ENCODE measurements around the gene MFAP2.

DNA sequence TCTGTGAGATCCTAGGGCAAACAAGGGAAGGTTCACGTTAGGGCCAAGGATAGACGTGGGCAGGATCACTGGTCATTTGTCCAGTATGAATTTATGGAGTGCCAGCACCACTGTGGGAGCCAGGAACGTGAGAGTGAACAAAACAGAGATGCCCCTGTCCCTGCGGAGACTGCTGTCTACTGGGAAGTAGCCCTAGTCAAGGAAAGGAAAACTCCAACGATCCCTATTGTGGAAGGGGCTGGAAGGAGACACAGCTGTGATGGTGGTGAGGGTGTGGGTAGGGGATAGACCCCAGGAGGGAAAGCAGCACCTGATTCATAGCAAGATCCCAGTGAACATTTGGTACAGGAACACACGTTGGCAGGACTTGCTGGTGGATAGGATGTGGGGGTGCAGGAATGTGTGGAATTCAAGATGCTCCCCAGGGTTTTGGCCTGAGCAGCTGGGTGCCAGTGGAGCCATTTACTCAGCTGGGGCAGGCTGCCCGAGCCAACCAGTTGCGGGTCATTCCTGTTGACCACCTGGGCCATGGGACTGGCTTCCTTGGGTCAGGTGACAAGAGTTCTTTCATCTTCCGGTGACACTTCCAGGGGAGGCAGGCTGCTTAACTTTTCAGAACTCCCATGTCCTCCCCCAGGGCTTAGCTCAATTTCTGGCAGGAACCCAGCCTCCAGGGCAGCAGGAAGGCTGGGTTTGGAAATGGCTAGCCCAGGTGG is 32.5 kb upstream of the MFAP2 start:
- TF ChIP-seq YY1 (IDR thresholded peaks at IDR 0.05; ENCODE audit: low read depth): peak; percentile 13; the same call in 1 of the 2 replicates
- TF ChIP-seq RAD21 (IDR thresholded peaks at IDR 0.05; ENCODE audit: low read depth): no peak
- TF ChIP-seq EP300 (IDR thresholded peaks at IDR 0.05; ENCODE audit: borderline replicate concordance): no peak
- TF ChIP-seq NFIC (IDR thresholded peaks at IDR 0.05): peak; percentile 72
- TF ChIP-seq, protein P1, sequence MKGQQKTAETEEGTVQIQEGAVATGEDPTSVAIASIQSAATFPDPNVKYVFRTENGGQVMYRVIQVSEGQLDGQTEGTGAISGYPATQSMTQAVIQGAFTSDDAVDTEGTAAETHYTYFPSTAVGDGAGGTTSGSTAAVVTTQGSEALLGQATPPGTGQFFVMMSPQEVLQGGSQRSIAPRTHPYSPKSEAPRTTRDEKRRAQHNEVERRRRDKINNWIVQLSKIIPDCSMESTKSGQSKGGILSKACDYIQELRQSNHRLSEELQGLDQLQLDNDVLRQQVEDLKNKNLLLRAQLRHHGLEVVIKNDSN (IDR thresholded peaks at IDR 0.05): peak; percentile 77
- TF ChIP-seq CEBPB (IDR thresholded peaks at IDR 0.05): no peak
- TF ChIP-seq MAX (IDR thresholded peaks at IDR 0.05): no peak; the same call in 1 of the 2 replicates
- no peak for TF ChIP-seq REST (IDR thresholded peaks at IDR 0.05; ENCODE audit: low read depth)
- TF ChIP-seq CREB1 (IDR thresholded peaks at IDR 0.05; ENCODE audit: low read depth): no peak
- no peak for TF ChIP-seq TAF1 (IDR thresholded peaks at IDR 0.05; ENCODE audit: low read depth)
- peak; percentile 95 for TF ChIP-seq TEAD4 (IDR thresholded peaks at IDR 0.05)
- TF ChIP-seq EGR1 (IDR thresholded peaks at IDR 0.05): no peak
- no peak for TF ChIP-seq ZBTB7A (IDR thresholded peaks at IDR 0.05; ENCODE audit: low read depth)
- peak; percentile 80 for TF ChIP-seq TCF12 (IDR thresholded peaks at IDR 0.05; ENCODE audit: low read depth)
